ENCODE data around the gene KRTAP4-11.

- TF ChIP-seq POLR2A (IDR thresholded peaks at IDR 0.05) (no peak), CTCF (IDR thresholded peaks at IDR 0.05) (no peak)
Measured at GRCh38 chr17:41131979-41132378, 13.8 kb upstream of the KRTAP4-11 start.
